Measurements from ENCODE around the gene C4orf17. TPM values are rescaled to one million over a fixed set of nuclear protein-coding genes. Genes with fewer than 3 reads are reported as not detected.
"Not testable (repeated sequence)": the region's sequence is repeated elsewhere in the genome, so short reads cannot be mapped to it uniquely, and the experiment has no call there.

The C4orf17 gene
- total RNA-seq, 2 donors from 2014 or later: 2.0 TPM; not detected in 1

DNA sequence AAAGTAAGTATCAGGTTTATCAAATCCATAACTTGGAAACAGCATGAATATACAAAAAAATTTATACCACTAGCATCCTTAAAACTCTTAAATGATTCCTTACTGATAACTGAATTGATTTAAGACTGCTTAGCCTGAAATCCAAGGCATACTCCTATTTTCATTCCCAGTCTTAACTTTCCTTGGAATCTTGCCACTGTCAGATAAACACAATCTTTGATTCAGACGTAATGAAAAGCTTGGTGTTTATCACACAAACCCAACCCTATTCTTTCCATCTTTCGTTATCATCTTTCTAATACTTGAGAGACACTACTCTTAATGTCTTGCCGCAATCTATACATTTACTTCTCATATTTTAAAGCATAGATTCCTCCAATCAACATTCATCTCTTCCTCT, 19.1 kb downstream of the C4orf17 start:
- Histone ChIP-seq H3K4me1 (replicated peaks) (no peaks in the 10 kb centered on the region), H3K27me3 (replicated peaks; ENCODE audit: insufficient read depth) (no peaks in the 10 kb centered on the region), H3K36me3 (no peaks in the 10 kb centered on the region), H3K4me3 (no peak overlapping the region), H3K27ac (no peak overlapping the region), H3K9me3 (no peaks in the 10 kb centered on the region)
- no peak for DNase-seq (ENCODE audit: low spot score)
- 50% methylated on average over 3 of the region's 3 CpGs for WGBS
- intact Hi-C loops (cut with DNase I): no loop called here
- no peak for TF ChIP-seq POLR2AphosphoS5 (IDR thresholded peaks at IDR 0.05)

DNA sequence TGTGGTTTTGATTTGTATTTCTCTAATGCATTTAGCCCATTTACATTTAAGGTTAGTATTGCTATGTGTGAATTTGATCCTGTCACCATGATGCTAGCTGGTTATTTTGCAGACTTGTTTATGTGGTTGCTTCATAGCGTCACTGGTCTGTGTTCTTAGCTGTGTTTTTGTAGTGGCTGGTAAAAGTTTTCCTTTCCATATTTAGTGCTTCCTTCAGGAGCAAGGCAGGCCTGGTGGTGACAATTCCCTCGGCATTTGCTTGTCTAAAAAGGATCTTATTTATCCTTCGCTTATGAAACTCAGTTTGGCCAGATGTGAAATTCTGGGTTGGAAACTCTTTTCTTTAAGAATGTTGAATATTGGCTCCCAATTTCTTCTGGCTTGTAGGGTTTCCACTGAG, 23.9 kb downstream of the C4orf17 start:
- intact Hi-C loops (cut with DNase I); H3K4me1 ChIP-seq (replicated peaks); H3K27me3 ChIP-seq (replicated peaks; ENCODE audit: insufficient read depth); H3K36me3 ChIP-seq; H3K4me3 ChIP-seq; H3K27ac ChIP-seq; DNase-seq (ENCODE audit: low spot score); H3K9me3 ChIP-seq: not testable (repeated sequence)
- 86% methylated on average over 3 of the region's 3 CpGs for WGBS

DNA sequence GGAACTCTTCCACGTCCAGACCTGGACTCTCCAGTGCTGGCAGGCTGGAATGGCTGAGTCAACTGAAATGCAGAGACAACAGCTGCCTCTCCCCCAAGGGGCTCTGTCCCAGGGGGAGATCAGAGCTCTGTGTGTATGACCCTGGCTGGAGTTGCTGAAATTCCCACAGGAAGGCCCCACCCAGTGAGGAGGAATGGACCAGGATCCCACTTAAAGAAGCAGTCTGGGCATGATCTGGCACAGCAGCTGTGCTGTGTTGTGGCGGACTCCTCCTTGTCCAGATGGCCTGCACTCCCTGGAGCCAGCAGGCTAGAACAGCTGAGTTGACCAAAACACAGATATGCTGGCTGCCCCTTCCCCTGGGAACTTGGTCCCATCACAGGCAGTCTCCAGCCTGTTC, 25.4 kb downstream of the C4orf17 start:
- Histone ChIP-seq H3K27me3 (replicated peaks; ENCODE audit: insufficient read depth) (no peaks in the 10 kb centered on the region), H3K4me3 (no peak overlapping the region), H3K27ac (no peak overlapping the region), H3K9me3 (no peaks in the 10 kb centered on the region), H3K36me3 (no peaks in the 10 kb centered on the region), H3K4me1 (replicated peaks) (no peaks in the 10 kb centered on the region)
- intact Hi-C loops (cut with DNase I): no loop called here
- no peak for TF ChIP-seq POLR2A (IDR thresholded peaks at IDR 0.05)
- TF ChIP-seq POLR2AphosphoS5 (IDR thresholded peaks at IDR 0.05): no peak
- TF ChIP-seq, protein P1, sequence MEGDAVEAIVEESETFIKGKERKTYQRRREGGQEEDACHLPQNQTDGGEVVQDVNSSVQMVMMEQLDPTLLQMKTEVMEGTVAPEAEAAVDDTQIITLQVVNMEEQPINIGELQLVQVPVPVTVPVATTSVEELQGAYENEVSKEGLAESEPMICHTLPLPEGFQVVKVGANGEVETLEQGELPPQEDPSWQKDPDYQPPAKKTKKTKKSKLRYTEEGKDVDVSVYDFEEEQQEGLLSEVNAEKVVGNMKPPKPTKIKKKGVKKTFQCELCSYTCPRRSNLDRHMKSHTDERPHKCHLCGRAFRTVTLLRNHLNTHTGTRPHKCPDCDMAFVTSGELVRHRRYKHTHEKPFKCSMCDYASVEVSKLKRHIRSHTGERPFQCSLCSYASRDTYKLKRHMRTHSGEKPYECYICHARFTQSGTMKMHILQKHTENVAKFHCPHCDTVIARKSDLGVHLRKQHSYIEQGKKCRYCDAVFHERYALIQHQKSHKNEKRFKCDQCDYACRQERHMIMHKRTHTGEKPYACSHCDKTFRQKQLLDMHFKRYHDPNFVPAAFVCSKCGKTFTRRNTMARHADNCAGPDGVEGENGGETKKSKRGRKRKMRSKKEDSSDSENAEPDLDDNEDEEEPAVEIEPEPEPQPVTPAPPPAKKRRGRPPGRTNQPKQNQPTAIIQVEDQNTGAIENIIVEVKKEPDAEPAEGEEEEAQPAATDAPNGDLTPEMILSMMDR (IDR thresholded peaks at IDR 0.05): no peak
- 55% methylated on average over 1 of the region's 2 CpGs for WGBS
- no peak for DNase-seq (ENCODE audit: low spot score)

DNA sequence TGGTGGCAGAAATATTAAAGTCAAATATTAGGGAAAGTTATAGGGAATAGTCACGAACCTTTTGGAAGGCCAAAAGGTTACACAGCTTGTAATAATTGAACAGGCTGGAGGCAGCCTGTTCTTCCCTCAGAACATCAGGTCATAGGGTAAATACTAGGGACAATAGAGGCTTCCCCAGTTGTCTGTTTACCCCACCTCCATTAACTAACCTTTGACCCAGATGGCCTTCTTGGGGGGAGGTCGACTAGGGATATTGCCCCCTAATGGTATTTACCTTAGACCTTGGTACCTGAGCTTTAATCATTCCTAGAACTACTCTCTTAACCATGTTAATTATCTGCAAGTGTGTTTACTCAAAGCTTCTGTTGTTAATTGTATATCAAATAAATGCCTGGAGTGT, 26.0 kb downstream of the C4orf17 start:
- Histone ChIP-seq H3K9me3 (no peaks in the 10 kb centered on the region), H3K27ac (no peak overlapping the region), H3K36me3 (no peaks in the 10 kb centered on the region), H3K4me1 (replicated peaks) (no peaks in the 10 kb centered on the region), H3K4me3 (no peak overlapping the region), H3K27me3 (replicated peaks; ENCODE audit: insufficient read depth) (no peaks in the 10 kb centered on the region)
- WGBS: 47% methylated on average over 2 of the region's 2 CpGs
- no peak for DNase-seq (ENCODE audit: low spot score)
- intact Hi-C loops (cut with DNase I): no loop called here
- TF ChIP-seq POLR2A (IDR thresholded peaks at IDR 0.05): no peak
- TF ChIP-seq, protein P1 (IDR thresholded peaks at IDR 0.05): no peak

DNA sequence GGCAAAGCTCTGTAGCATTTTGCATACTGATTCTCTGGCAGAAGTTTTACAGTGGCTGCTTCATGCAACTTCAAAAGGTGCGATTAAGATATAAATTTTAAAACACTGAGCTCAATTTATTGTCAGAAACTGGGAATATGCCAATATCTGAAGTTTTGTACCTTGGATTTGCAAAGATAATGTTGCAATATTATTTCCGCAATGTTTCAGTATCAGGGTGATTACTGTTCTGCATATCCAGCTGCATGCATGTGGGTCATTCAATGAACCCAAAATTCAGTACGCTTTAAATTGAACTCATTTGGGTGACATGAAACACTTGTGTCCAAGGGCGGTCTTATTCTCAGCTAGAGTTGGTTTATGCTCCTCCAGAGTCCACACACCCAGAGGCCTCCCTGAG, 26.9 kb downstream of the C4orf17 start:
- Histone ChIP-seq H3K4me1 (replicated peaks) (no peaks in the 10 kb centered on the region), H3K36me3 (no peaks in the 10 kb centered on the region), H3K9me3 (no peaks in the 10 kb centered on the region), H3K27ac (no peak overlapping the region), H3K27me3 (replicated peaks; ENCODE audit: insufficient read depth) (no peaks in the 10 kb centered on the region), H3K4me3 (no peak overlapping the region)
- TF ChIP-seq POLR2A (IDR thresholded peaks at IDR 0.05): no peak
- TF ChIP-seq, protein P1 (IDR thresholded peaks at IDR 0.05): no peak
- no peak for TF ChIP-seq POLR2AphosphoS5 (IDR thresholded peaks at IDR 0.05)
- DNase-seq (ENCODE audit: low spot score): no peak
- intact Hi-C loops (cut with DNase I): no loop called here
- 66% methylated on average over 4 of the region's 4 CpGs for WGBS

DNA sequence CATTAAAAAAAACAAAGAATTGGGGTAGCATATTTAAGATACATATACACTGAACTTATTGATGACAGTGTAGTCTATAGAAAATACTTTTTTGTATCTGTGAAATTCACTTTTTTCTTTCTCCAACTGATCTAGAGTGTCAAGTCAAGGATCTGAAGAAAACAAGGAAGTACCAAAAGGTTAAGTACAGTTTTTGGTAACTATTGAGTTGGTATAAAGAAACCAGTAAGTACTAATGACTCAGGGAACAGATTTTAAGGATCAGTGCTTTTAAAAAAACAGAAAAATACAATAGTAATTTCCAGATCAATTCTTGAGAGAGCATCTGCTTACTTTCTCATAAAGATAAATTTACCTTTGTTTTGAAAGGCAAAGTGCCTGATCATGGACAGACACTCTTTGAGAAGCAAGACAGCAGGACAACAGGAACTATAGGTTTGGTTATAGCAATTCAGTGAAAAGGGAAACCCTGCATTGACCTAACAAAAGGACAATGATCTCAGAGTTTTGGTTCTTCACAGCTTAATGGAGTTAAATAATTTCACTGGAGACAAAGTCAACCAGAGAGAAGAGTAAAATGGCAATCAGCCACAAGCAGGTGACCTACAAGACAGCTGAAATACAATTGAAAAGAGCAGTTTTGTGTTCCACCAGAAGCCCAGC, 29.6 kb downstream of the C4orf17 start:
- intact Hi-C loops (cut with DNase I): no loop called here
- Histone ChIP-seq H3K36me3 (no peaks in the 10 kb centered on the region), H3K27me3 (replicated peaks; ENCODE audit: insufficient read depth) (no peaks in the 10 kb centered on the region), H3K4me1 (replicated peaks) (no peaks in the 10 kb centered on the region), H3K9me3 (no peaks in the 10 kb centered on the region), H3K4me3 (no peak overlapping the region), H3K27ac (no peak overlapping the region)
- TF ChIP-seq, protein P1 (IDR thresholded peaks at IDR 0.05): no peak
- TF ChIP-seq POLR2AphosphoS5 (IDR thresholded peaks at IDR 0.05) (no peak), POLR2A (IDR thresholded peaks at IDR 0.05) (no peak)
- DNase-seq (ENCODE audit: low spot score): no peak

All from prostate gland (tissue), 2 donors.